ENCODE data around the gene MLKL. TPM values are rescaled to one million over a fixed set of nuclear protein-coding genes. Genes with fewer than 3 reads are reported as not detected.

MLKL gene
- total and polyA plus RNA-seq, 2 donors from 2014 or later: 7.3 to 19.4 TPM

GRCh38 chr16:74747716-74748615, 47.3 kb upstream of the MLKL start:
- H3K9ac ChIP-seq (ENCODE audit: low read length in 3 of 3): no peak overlapping the region
- no peak for DNase-seq
- H3K27ac ChIP-seq (ENCODE audit: low read depth in 2 of 2, low read length in 2 of 2): peak overlapping the region; percentile 13
- H3K9me3 ChIP-seq (ENCODE audit: control insufficient read depth in 2 of 3, insufficient read depth in 1 of 3, low read length in 3 of 3): no peaks in the 10 kb centered on the region
- H3K36me3 ChIP-seq (ENCODE audit: control insufficient read depth in 2 of 3, insufficient read depth in 3 of 3, low read length in 3 of 3): no peaks in the 10 kb centered on the region
- intact Hi-C loops (cut with DNase I): no loop called here
- TF ChIP-seq, protein P1, sequence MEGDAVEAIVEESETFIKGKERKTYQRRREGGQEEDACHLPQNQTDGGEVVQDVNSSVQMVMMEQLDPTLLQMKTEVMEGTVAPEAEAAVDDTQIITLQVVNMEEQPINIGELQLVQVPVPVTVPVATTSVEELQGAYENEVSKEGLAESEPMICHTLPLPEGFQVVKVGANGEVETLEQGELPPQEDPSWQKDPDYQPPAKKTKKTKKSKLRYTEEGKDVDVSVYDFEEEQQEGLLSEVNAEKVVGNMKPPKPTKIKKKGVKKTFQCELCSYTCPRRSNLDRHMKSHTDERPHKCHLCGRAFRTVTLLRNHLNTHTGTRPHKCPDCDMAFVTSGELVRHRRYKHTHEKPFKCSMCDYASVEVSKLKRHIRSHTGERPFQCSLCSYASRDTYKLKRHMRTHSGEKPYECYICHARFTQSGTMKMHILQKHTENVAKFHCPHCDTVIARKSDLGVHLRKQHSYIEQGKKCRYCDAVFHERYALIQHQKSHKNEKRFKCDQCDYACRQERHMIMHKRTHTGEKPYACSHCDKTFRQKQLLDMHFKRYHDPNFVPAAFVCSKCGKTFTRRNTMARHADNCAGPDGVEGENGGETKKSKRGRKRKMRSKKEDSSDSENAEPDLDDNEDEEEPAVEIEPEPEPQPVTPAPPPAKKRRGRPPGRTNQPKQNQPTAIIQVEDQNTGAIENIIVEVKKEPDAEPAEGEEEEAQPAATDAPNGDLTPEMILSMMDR (IDR thresholded peaks at IDR 0.05; ENCODE audit: borderline replicate concordance, extremely low read depth, insufficient read depth): no peak
- peaks cover 0 to 2% (median 0%) of the 10 kb centered on the region in 3 donors for H3K4me1 ChIP-seq (ENCODE audit: control insufficient read depth in 2 of 3, insufficient read depth in 2 of 3, low read depth in 1 of 3, low read length in 3 of 3)
- no peak overlapping the region for H3K4me3 ChIP-seq (ENCODE audit: low read length in 3 of 3)
- H3K27me3 ChIP-seq (ENCODE audit: control insufficient read depth, insufficient read depth, low read length): no peaks in the 10 kb centered on the region
- no peak for FAIRE-seq

DNA sequence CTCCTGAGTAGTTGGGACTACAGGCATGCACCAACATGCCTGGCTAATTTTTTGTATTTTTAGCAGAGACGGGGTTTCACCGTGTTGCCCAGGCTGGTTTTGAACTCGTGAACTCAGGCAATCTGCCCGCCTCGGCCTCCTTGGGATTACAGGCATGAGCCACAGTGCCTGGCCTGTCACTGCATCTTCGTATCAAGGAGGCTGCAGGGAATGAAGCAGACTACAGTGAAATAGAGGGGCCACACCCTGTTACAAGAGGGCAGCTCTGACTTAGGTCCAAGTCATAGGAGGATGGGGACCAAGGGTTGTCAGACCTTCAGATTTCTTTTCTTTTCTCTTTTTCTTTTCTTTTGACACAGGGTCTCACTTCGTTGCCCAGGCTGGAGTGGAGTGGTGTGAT, 45.3 kb upstream of the MLKL start:
- no peak overlapping the region for H3K27ac ChIP-seq (ENCODE audit: low read depth in 2 of 2, low read length in 2 of 2)
- H3K4me1 ChIP-seq (ENCODE audit: control insufficient read depth in 2 of 3, insufficient read depth in 2 of 3, low read depth in 1 of 3, low read length in 3 of 3): peaks cover 0 to 4% (median 0%) of the 10 kb centered on the region in 3 donors

DNA sequence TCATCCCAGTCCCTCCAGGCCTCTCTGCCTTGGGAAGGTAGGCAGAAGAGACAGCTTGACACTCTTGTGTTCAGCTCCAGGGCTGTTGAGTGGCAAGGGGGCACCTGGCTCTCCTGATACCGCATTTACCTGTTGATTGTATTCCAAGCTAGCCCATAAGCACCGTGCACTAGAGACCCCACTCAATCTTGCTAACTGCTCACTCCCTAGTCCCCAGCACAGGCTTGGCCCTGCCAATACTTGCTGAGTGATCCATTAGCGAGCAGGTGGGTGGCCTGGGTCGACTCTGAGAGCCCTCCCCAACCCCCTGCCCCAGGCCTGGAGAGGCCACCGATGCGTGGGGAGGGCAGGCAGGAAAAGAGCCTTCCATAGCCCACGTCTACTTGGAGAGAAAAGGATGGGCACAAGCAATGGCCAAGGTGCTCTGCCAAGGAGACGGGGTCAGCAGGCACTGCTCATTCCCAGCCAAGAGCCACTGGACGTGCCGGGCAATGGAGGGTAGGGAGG, 44.5 kb upstream of the MLKL start:
- DNase-seq (no peak), FAIRE-seq (no peak)
- Histone ChIP-seq H3K4me1 (ENCODE audit: control insufficient read depth in 2 of 3, insufficient read depth in 2 of 3, low read depth in 1 of 3, low read length in 3 of 3) (peaks cover 0 to 6% (median 0%) of the 10 kb centered on the region in 3 donors), H3K27ac (ENCODE audit: low read depth in 2 of 2, low read length in 2 of 2) (peak overlapping the region; percentile 61 to 81), H3K36me3 (ENCODE audit: control insufficient read depth in 2 of 3, insufficient read depth in 3 of 3, low read length in 3 of 3) (no peaks in the 10 kb centered on the region), H3K9me3 (ENCODE audit: control insufficient read depth in 2 of 3, insufficient read depth in 1 of 3, low read length in 3 of 3) (no peaks in the 10 kb centered on the region), H3K4me3 (ENCODE audit: low read length in 3 of 3) (no peak overlapping the region), H3K9ac (ENCODE audit: low read length in 3 of 3) (peak overlapping the region in 1 of 3 donors; percentile 40), H3K27me3 (ENCODE audit: control insufficient read depth, insufficient read depth, low read length) (no peaks in the 10 kb centered on the region)
- intact Hi-C loops (cut with DNase I): no loop called here
- TF ChIP-seq, protein P1 (IDR thresholded peaks at IDR 0.05; ENCODE audit: borderline replicate concordance, extremely low read depth, insufficient read depth): no peak

More for the DNA sequence above, 45.3 kb upstream of the MLKL start:
- Histone ChIP-seq H3K9me3 (ENCODE audit: control insufficient read depth in 2 of 3, insufficient read depth in 1 of 3, low read length in 3 of 3) (no peaks in the 10 kb centered on the region), H3K27me3 (ENCODE audit: control insufficient read depth, insufficient read depth, low read length) (no peaks in the 10 kb centered on the region), H3K4me3 (ENCODE audit: low read length in 3 of 3) (no peak overlapping the region), H3K9ac (ENCODE audit: low read length in 3 of 3) (no peak overlapping the region), H3K36me3 (ENCODE audit: control insufficient read depth in 2 of 3, insufficient read depth in 3 of 3, low read length in 3 of 3) (no peaks in the 10 kb centered on the region)
- no peak for FAIRE-seq
- TF ChIP-seq, protein P1 (IDR thresholded peaks at IDR 0.05; ENCODE audit: borderline replicate concordance, extremely low read depth, insufficient read depth): no peak
- no peak for DNase-seq
- intact Hi-C loops (cut with DNase I): no loop called here
